ENCODE results near the gene OTUB1. TPM values are rescaled to one million over a fixed set of nuclear protein-coding genes. Genes with fewer than 3 reads are reported as not detected.

The OTUB1 gene
- total and polyA plus RNA-seq, 2 of the 13 experiments (the other 11 are each of a cell fraction or from before 2014, with no cell fraction given), result 58.8 to 130 TPM

DNA sequence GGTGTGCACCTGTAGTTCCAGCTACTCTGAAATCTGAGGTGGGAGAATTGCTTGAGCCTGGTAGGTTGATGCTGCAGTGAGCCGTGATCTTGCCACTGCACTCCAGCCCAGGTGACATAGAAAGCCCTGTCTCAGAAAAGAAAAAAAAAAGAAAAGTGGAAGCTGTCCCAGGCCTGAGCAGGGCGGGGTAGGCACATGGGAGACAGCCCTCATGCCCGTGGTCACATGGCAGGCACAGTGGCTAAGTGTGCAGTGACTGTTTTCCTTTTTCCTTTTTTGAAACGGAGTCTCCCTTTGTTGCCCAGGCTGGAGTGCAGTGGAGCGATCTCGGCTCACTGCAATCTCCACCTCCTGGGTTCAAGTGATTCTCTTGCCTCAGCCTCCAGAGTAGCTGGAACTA is 7.8 kb downstream of the OTUB1 start:
- H3K27ac ChIP-seq (ENCODE audit: extremely low read length, insufficient read depth, low read length), result no peak overlapping the region
- in situ Hi-C loops (cut with HindIII; ENCODE audit: extremely low pct_ligation_motif_present, low pct_unique_long_range_greater_than_20kb) (no loop called here), intact Hi-C loops (cut with micrococcal nuclease; ENCODE audit: unreplicated experiment) (no loop called here)
- H3K9me3 ChIP-seq (ENCODE audit: low read length), result no peaks in the 10 kb centered on the region
- H3K4me2 ChIP-seq (ENCODE audit: low read depth, low read length), result no peak overlapping the region
- H3K4me1 ChIP-seq (ENCODE audit: insufficient read depth, low read length), result no peaks in the 10 kb centered on the region
- no peak for ATAC-seq
- ChIA-PET POLR2A (no interaction called here), CTCF (ENCODE audit: low intra/inter-chr PET ratio, low total read pairs) (no interaction called here)
- DNase-seq (ENCODE audit: low spot score), result no peak
- H3K4me3 ChIP-seq (replicated peaks in 1 of 3; ENCODE audit: insufficient read depth in 1 of 3, low read depth in 2 of 3, low read length in 3 of 3), result no peak overlapping the region
- H2AFZ ChIP-seq (ENCODE audit: low read length), result no peak overlapping the region
- WGBS (ENCODE audit: low lambda C conversion rate), result 94% methylated on average over 6 of the region's 6 CpGs
- H3K9ac ChIP-seq (ENCODE audit: insufficient read depth, low read depth, low read length), result no peak overlapping the region
- peaks cover 3% of the 10 kb centered on the region for H3K79me2 ChIP-seq (ENCODE audit: insufficient read depth, low read length)
- FAIRE-seq, result no peak
- no TSS peak for BruUV-seq (replicated peaks)
- no peaks in the 10 kb centered on the region; the same call in 1 of the 2 replicates for H4K20me1 ChIP-seq (ENCODE audit: insufficient read depth, low read length)
- H3K27me3 ChIP-seq (ENCODE audit: control insufficient read depth in 1 of 2, insufficient read depth in 2 of 2, low read length in 2 of 2), result no peaks in the 10 kb centered on the region
- H3K36me3 ChIP-seq (replicated peaks in 1 of 2; ENCODE audit: control insufficient read depth in 1 of 2, insufficient read depth in 2 of 2, low read length in 2 of 2), result peaks cover 16 to 52% of the 10 kb centered on the region in 2 experiments; a peak in 4 of 5 replicates
- no peak for TF ChIP-seq ZNF205 (CRISPR knock-in tag; IDR thresholded peaks at IDR 0.05)
- TF ChIP-seq MNT (IDR thresholded peaks at IDR 0.05), result peak; percentile 26; the same call in 1 of the 2 replicates

GRCh38 chr11:63996512-63996911 is 10.3 kb downstream of the OTUB1 start:
- Histone ChIP-seq H2AFZ (ENCODE audit: low read length) (no peak overlapping the region), H3K27ac (ENCODE audit: extremely low read length, insufficient read depth, low read length) (no peak overlapping the region), H4K20me1 (ENCODE audit: insufficient read depth, low read length) (no peaks in the 10 kb centered on the region; the same call in 1 of the 2 replicates), H3K9ac (ENCODE audit: insufficient read depth, low read depth, low read length) (no peak overlapping the region), H3K27me3 (ENCODE audit: control insufficient read depth in 1 of 2, insufficient read depth in 2 of 2, low read length in 2 of 2) (no peaks in the 10 kb centered on the region), H3K36me3 (replicated peaks in 1 of 2; ENCODE audit: control insufficient read depth in 1 of 2, insufficient read depth in 2 of 2, low read length in 2 of 2) (peaks cover 13 to 39% of the 10 kb centered on the region in 2 experiments; a peak in 4 of 5 replicates), H3K9me3 (ENCODE audit: low read length) (no peaks in the 10 kb centered on the region), H3K79me2 (ENCODE audit: insufficient read depth, low read length) (no peaks in the 10 kb centered on the region), H3K4me1 (ENCODE audit: insufficient read depth, low read length) (no peaks in the 10 kb centered on the region), H3K4me3 (replicated peaks in 1 of 3; ENCODE audit: insufficient read depth in 1 of 3, low read depth in 2 of 3, low read length in 3 of 3) (no peak overlapping the region), H3K4me2 (ENCODE audit: low read depth, low read length) (no peak overlapping the region)
- CTCF ChIA-PET (ENCODE audit: low intra/inter-chr PET ratio, low total read pairs), result no interaction called here
- intact Hi-C loops (cut with micrococcal nuclease; ENCODE audit: unreplicated experiment), result no loop called here
- WGBS (ENCODE audit: low lambda C conversion rate), result 100% methylated on average over 11 of the region's 18 CpGs
- no TSS peak for BruUV-seq (replicated peaks)
- ATAC-seq, result no peak
- no peak for DNase-seq (ENCODE audit: low spot score)
- TF ChIP-seq U2AF1 (optimal IDR thresholded peaks at IDR 0.05; ENCODE audit: low read depth, low read length), result no peak
- TF ChIP-seq ELF3 (CRISPR knock-in tag; IDR thresholded peaks at IDR 0.05), result no peak
- TF ChIP-seq DNMT3B (CRISPR knock-in tag; conservative IDR thresholded peaks at IDR 0.05), result no peak
- TF ChIP-seq TAF1 (CRISPR knock-in tag; IDR thresholded peaks at IDR 0.05), result no peak
- TF ChIP-seq NAIF1 (CRISPR knock-in tag; IDR thresholded peaks at IDR 0.05; ENCODE audit: borderline replicate concordance), result no peak
- TF ChIP-seq HNF4A (CRISPR knock-in tag; IDR thresholded peaks at IDR 0.05), result no peak
- no peak for TF ChIP-seq ADNP (CRISPR knock-in tag; IDR thresholded peaks at IDR 0.05)
- no peak for TF ChIP-seq KLF16 (CRISPR knock-in tag; IDR thresholded peaks at IDR 0.05)
- no peak for TF ChIP-seq ZKSCAN1 (IDR thresholded peaks at IDR 0.05; ENCODE audit: low read length)
- no peak for TF ChIP-seq SNAPC2 (CRISPR knock-in tag; IDR thresholded peaks at IDR 0.05)
- no peak for TF ChIP-seq EP300 (IDR thresholded peaks at IDR 0.05; ENCODE audit: low read depth in 2 of 2, low read length in 2 of 2)
- no peak for TF ChIP-seq EP300 (CRISPR knock-in tag; IDR thresholded peaks at IDR 0.05; ENCODE audit: borderline replicate concordance)
- no peak for TF ChIP-seq HHEX (CRISPR knock-in tag; IDR thresholded peaks at IDR 0.05)
- TF ChIP-seq ZNF780A (CRISPR knock-in tag; IDR thresholded peaks at IDR 0.05), result no peak
- no peak for TF ChIP-seq ZNF781 (CRISPR knock-in tag; IDR thresholded peaks at IDR 0.05; ENCODE audit: borderline replicate concordance, not compliant biosample characterization)
- no peak for TF ChIP-seq SOX5 (CRISPR knock-in tag; IDR thresholded peaks at IDR 0.05; ENCODE audit: borderline replicate concordance)
- no peak for TF ChIP-seq MYC (CRISPR knock-in tag; IDR thresholded peaks at IDR 0.05; ENCODE audit: borderline replicate concordance)
- FAIRE-seq, result no peak
- in situ Hi-C loops (cut with HindIII; ENCODE audit: extremely low pct_ligation_motif_present, low pct_unique_long_range_greater_than_20kb), result no loop called here
- POLR2A ChIA-PET, result no interaction called here
